ENCODE results near the gene MORF4L1.
"Not testable (repeated sequence)": the region's sequence is repeated elsewhere in the genome, so short reads cannot be mapped to it uniquely, and the experiment has no call there.

The MORF4L1 gene

GRCh38 chr15:78872155-78872971 is at the start of gene MORF4L1:
TSS of gene MORF4L1 (plus strand) at chr15:78872890. CDS start at chr15:78873018, 128 bp downstream.
- no peak for FAIRE-seq

GRCh38 chr15:78828920-78829319 is 43.8 kb upstream of the MORF4L1 start:
- FAIRE-seq = no peak

GRCh38 chr15:78830514-78831228 is 42.0 kb upstream of the MORF4L1 start:
- no peak for FAIRE-seq

GRCh38 chr15:78831229-78832207 is 41.2 kb upstream of the MORF4L1 start:
- FAIRE-seq = no peak

GRCh38 chr15:78836333-78836732 is 36.4 kb upstream of the MORF4L1 start:
- FAIRE-seq = no peak

- no peak for FAIRE-seq
Measured at GRCh38 chr15:78837131-78837530, 35.6 kb upstream of the MORF4L1 start.

- FAIRE-seq = no peak
Measured at GRCh38 chr15:78837543-78837942, 35.1 kb upstream of the MORF4L1 start.

GRCh38 chr15:78838489-78838888 is 34.2 kb upstream of the MORF4L1 start:
- no peak for FAIRE-seq

GRCh38 chr15:78839151-78839550 is 33.5 kb upstream of the MORF4L1 start:
- FAIRE-seq = not testable (repeated sequence)

- FAIRE-seq = no peak
Measured at GRCh38 chr15:78840661-78841375, 31.9 kb upstream of the MORF4L1 start.

GRCh38 chr15:78841376-78841706 is 31.3 kb upstream of the MORF4L1 start:
- FAIRE-seq = no peak

GRCh38 chr15:78841891-78842290 is 30.8 kb upstream of the MORF4L1 start:
- no peak for FAIRE-seq

GRCh38 chr15:78842519-78842918 is 30.2 kb upstream of the MORF4L1 start:
- no peak for FAIRE-seq

- FAIRE-seq = not testable (repeated sequence)
Measured at GRCh38 chr15:78846906-78847305, 25.8 kb upstream of the MORF4L1 start.

GRCh38 chr15:78847387-78847906 is 25.2 kb upstream of the MORF4L1 start:
- not testable (repeated sequence) for FAIRE-seq

- no peak for FAIRE-seq
Measured at GRCh38 chr15:78850352-78850751, 22.3 kb upstream of the MORF4L1 start.

- no peak for FAIRE-seq
Measured at GRCh38 chr15:78850941-78851755, 21.5 kb upstream of the MORF4L1 start.

GRCh38 chr15:78853500-78853899 is 19.2 kb upstream of the MORF4L1 start:
- FAIRE-seq = no peak

GRCh38 chr15:78854833-78855372 is 17.8 kb upstream of the MORF4L1 start:
- no peak for FAIRE-seq

- no peak for FAIRE-seq
Measured at GRCh38 chr15:78855746-78856145, 16.9 kb upstream of the MORF4L1 start.
